Body of pancreas (tissue), 4 donors: ENCODE results near the gene RP2. TPM values are rescaled to one million over a fixed set of nuclear protein-coding genes. Genes with fewer than 3 reads are reported as not detected.
A peak's percentile ranks its signal among the peaks of the same experiment; 100 is the strongest.

Experiments
- ATAC-seq: fragments of 150-250 bp; one replicate; pipeline ENCODE4 v1.9.1; 2016
- DNase-seq, 4 donors: peaks; one replicate each; pipeline ENCODE4 v3.0.0-alpha.2; 2019
- H3K27ac ChIP-seq, 4 donors: fragments of 200-600 bp; sonication (generic); 1 replicate in 3 of 4; 2 replicates in 1 of 4; pipeline versions ENCODE4 v1.5.1 to v1.6.1; 2016 to 2019; ENCODE audit warnings: mild to moderate bottlenecking in 1 of 4, mixed read lengths in 1 of 4, moderate library complexity in 1 of 4
- H3K27me3 ChIP-seq, 2 donors: fragments of 200-600 bp; sonication (generic); one replicate each; pipeline ENCODE4 v1.6.0; 2016; ENCODE audit warnings: mild to moderate bottlenecking in 1 of 2
- H3K36me3 ChIP-seq, 2 donors: fragments of 200-600 bp; sonication (generic); replicated peaks in 1 of 2; 2 replicates each; pipeline ENCODE4 v1.5.1; 2016; ENCODE audit warnings: low read depth in 2 of 2; ENCODE audit not compliant: insufficient read depth in 1 of 2
- H3K4me1 ChIP-seq: fragments of 200-600 bp; sonication (generic); one replicate; pipeline ENCODE4 v1.6.0; 2016
- H3K4me3 ChIP-seq, 2 donors: fragments of 200-600 bp; sonication (generic); 1 replicate in 1 of 2; 2 replicates in 1 of 2; pipeline ENCODE4 v1.5.1; 2016 to 2019
- H3K9me3 ChIP-seq, 3 donors: fragments of 200-600 bp; sonication (generic); 1 replicate in 2 of 3; 2 replicates in 1 of 3; pipeline ENCODE4 v1.5.1; 2016
- CTCF ChIP-seq, 7 experiments: fragments of 450-650 bp in 4 of 7; fragments of 200-600 bp in 3 of 7; sonication (generic) in 3 of 7; IDR thresholded peaks; one replicate each; pipeline ENCODE4 v1.5.1; 2016 to 2019; ENCODE audit warnings: antibody characterized with exemption in 7 of 7
- POLR2A ChIP-seq, 3 donors: fragments of 450-650 bp; IDR thresholded peaks; one replicate each; pipeline ENCODE4 v1.6.1; 2016; ENCODE audit warnings: antibody characterized with exemption in 3 of 3, mild to moderate bottlenecking in 2 of 3
- WGBS, 2 donors: methylation state at CpG; one replicate each; pipeline ENCODE4 v1.1.5; 2017; 5-methylcytosine and 5-hydroxymethylcytosine counted together
- intact Hi-C: fragments of 100-400 bp; cut with DNase I; formaldehyde crosslinking; loops from one replicate; pipeline ENCODE4 v1.15.1; 2023
- total RNA-seq, 2 donors: library from RNA; depleted of rRNA; stranded (reverse); fragments of >200 nt; gene quantifications; one replicate each; pipeline ENCODE4 v1.1.0, GENCODE V29; 2016

Gene RP2
- total RNA-seq, 2 donors from 2014 or later = 0.99 to 5.7 TPM

GRCh38 chrX:46917622-46918021 lies 80.8 kb downstream of the RP2 start:
- intact Hi-C loops = no loop called here
- no peaks in the 10 kb centered on the region for H3K9me3 ChIP-seq
- no peak for TF ChIP-seq POLR2A (IDR thresholded peaks at IDR 0.05)
- TF ChIP-seq CTCF (IDR thresholded peaks at IDR 0.05) = no peak
- no peak for DNase-seq
- H3K27me3 ChIP-seq = no peaks in the 10 kb centered on the region
- H3K27ac ChIP-seq = peak overlapping the region in 1 of 4 donors; percentile 44
- ATAC-seq = no peak
- WGBS, 2 donors = 57 to 67% methylated on average over 1 of the region's 1 CpG
- H3K36me3 ChIP-seq = no peaks in the 10 kb centered on the region
- H3K4me1 ChIP-seq = peaks cover 38% of the 10 kb centered on the region
- no peak overlapping the region for H3K4me3 ChIP-seq

- DNase-seq (peak; percentile 18 to 50 (median 44)), ATAC-seq (peak; percentile 30)
- no peaks in the 10 kb centered on the region for H3K9me3 ChIP-seq
- peak overlapping the region in 2 of 4 donors; percentile 35 to 44 for H3K27ac ChIP-seq
- intact Hi-C loops = no loop called here
- H3K4me1 ChIP-seq = peaks cover 38% of the 10 kb centered on the region
- WGBS, 2 donors = 33% methylated on average over 1 of the region's 1 CpG; no CpG with 5 or more reads in 1 of the 2 donors
- H3K4me3 ChIP-seq = no peak overlapping the region
- TF ChIP-seq CTCF (IDR thresholded peaks at IDR 0.05) (no peak), POLR2A (IDR thresholded peaks at IDR 0.05) (no peak)
- no peaks in the 10 kb centered on the region for H3K27me3 ChIP-seq
- no peaks in the 10 kb centered on the region for H3K36me3 ChIP-seq
These were observed 81.6 kb downstream of the RP2 start for GRCh38 chrX:46918434-46918833.

- no peaks in the 10 kb centered on the region for H3K9me3 ChIP-seq
- H3K27ac ChIP-seq = no peak overlapping the region
- intact Hi-C loops = no loop called here
- DNase-seq (no peak), ATAC-seq (no peak)
- H3K36me3 ChIP-seq = no peaks in the 10 kb centered on the region
- H3K4me1 ChIP-seq = peaks cover 28% of the 10 kb centered on the region
- no peaks in the 10 kb centered on the region for H3K27me3 ChIP-seq
- TF ChIP-seq CTCF (IDR thresholded peaks at IDR 0.05) (no peak), POLR2A (IDR thresholded peaks at IDR 0.05) (no peak)
- WGBS, 2 donors = 70 to 72% methylated on average over 4 of the region's 4 CpGs
- no peak overlapping the region for H3K4me3 ChIP-seq
These were observed 83.4 kb downstream of the RP2 start for GRCh38 chrX:46920235-46920634.

- ATAC-seq = no peak
- H3K27me3 ChIP-seq = no peaks in the 10 kb centered on the region
- whole genome bisulfite sequencing, 2 donors = 94 to 100% methylated on average over 1 of the region's 1 CpG
- H3K36me3 ChIP-seq = no peaks in the 10 kb centered on the region
- no peak overlapping the region for H3K4me3 ChIP-seq
- no peaks in the 10 kb centered on the region for H3K9me3 ChIP-seq
- H3K27ac ChIP-seq = no peak overlapping the region
- no peak for DNase-seq
- no peak for TF ChIP-seq CTCF (IDR thresholded peaks at IDR 0.05)
- H3K4me1 ChIP-seq = peaks cover 16% of the 10 kb centered on the region
- intact Hi-C loops = no loop called here
These were observed 85.8 kb downstream of the RP2 start for GRCh38 chrX:46922611-46923010.

- DNase-seq (no peak), ATAC-seq (no peak)
- Histone ChIP-seq H3K4me3 (no peak overlapping the region), H3K36me3 (no peaks in the 10 kb centered on the region), H3K27ac (no peak overlapping the region), H3K27me3 (no peaks in the 10 kb centered on the region), H3K9me3 (no peaks in the 10 kb centered on the region), H3K4me1 (no peaks in the 10 kb centered on the region)
- intact Hi-C loops = no loop called here
- no peak for TF ChIP-seq CTCF (IDR thresholded peaks at IDR 0.05)
- no peak for TF ChIP-seq POLR2A (IDR thresholded peaks at IDR 0.05)
- 74 to 88% methylated on average over 2 to 3 of the region's 3 CpGs for WGBS, 2 donors
These were observed 90.9 kb downstream of the RP2 start for GRCh38 chrX:46927718-46928117.
